Cardiac muscle cell (in vitro differentiated cells and primary cell): ENCODE measurements around the gene COX5B. TPM values are rescaled to one million over a fixed set of nuclear protein-coding genes. Genes with fewer than 3 reads are reported as not detected.
"Not testable (repeated sequence)": the region's sequence is repeated elsewhere in the genome, so short reads cannot be mapped to it uniquely, and the experiment has no call there.

Experiments
- DNase-seq, 2 donors: peaks; one replicate each; pipeline versions ENCODE4 v3.0.0 to v3.0.0-alpha.2; 2010 to 2017; ENCODE audit warnings: low read depth in 1 of 2, low spot score in 1 of 2
- H3K27ac ChIP-seq: fragments of 200-600 bp; sonication (generic); 2 replicates; pipeline ENCODE4 v1.5.1; 2016
- H3K27me3 ChIP-seq: fragments of 200-600 bp; sonication (generic); 2 replicates; pipeline ENCODE4 v1.6.0; 2016; ENCODE audit warnings: control low read depth
- H3K36me3 ChIP-seq: fragments of 200-600 bp; sonication (generic); 2 replicates; pipeline ENCODE4 v1.5.1; 2016; ENCODE audit warnings: control low read depth
- H3K4me1 ChIP-seq: fragments of 200-600 bp; sonication (generic); 2 replicates; pipeline ENCODE4 v1.8.1; 2017; ENCODE audit warnings: low read depth, mild to moderate bottlenecking, mixed run types
- H3K4me3 ChIP-seq: fragments of 200-600 bp; sonication (generic); 2 replicates; pipeline ENCODE4 v1.5.1; 2016; ENCODE audit warnings: mild to moderate bottlenecking
- H3K9me3 ChIP-seq: fragments of 200-600 bp; sonication (generic); 2 replicates; pipeline ENCODE4 v1.5.1; 2017; ENCODE audit warnings: low read depth, mild to moderate bottlenecking, control low read depth
- CTCF ChIP-seq: IDR thresholded peaks from 2 replicates; pipeline ENCODE4 v1.5.1; 2012; ENCODE audit warnings: low read depth, mild to moderate bottlenecking, low read length
- polyA plus RNA-seq: library from polyadenylated mRNA; unstranded; fragments of >200 nt; fragmentation: Nextera tagmentation; extraction: Ambion mirVana; gene quantifications from 2 replicates; pipeline ENCODE4 v1.2.1, GENCODE V29; 2016
- total RNA-seq: library from RNA; depleted of rRNA; stranded (reverse); fragments of >200 nt; gene quantifications from 2 replicates; pipeline ENCODE4 v1.2.3, GENCODE V29; 2016

COX5B gene
- total and polyA plus RNA-seq, 2 experiments from 2014 or later: 429 to 969 TPM

GRCh38 chr2:97663962-97664635, 18.2 kb downstream of the COX5B start, which contains the start of gene ACTR1B:
Gene ACTR1B, minus strand, starts transcription at chr2:97664044. Its CDS starts 154 bp downstream, at chr2:97663890.
- Histone ChIP-seq H3K9me3 (no peaks in the 10 kb centered on the region), H3K27ac (peak within 1 kb of the TSS; percentile 96), H3K27me3 (no peaks in the 10 kb centered on the region), H3K4me3 (peak within 1 kb of the TSS; percentile 70), H3K4me1 (peaks cover 8% of the 10 kb centered on the region), H3K36me3 (no peaks in the 10 kb centered on the region)
- TF ChIP-seq CTCF: peak; percentile 62
- DNase-seq: peak; percentile 99

GRCh38 chr2:97664636-97664970, 18.7 kb downstream of the COX5B start:
- no peak for TF ChIP-seq CTCF
- Histone ChIP-seq H3K27ac (peak overlapping the region; percentile 96), H3K9me3 (no peaks in the 10 kb centered on the region), H3K27me3 (no peaks in the 10 kb centered on the region), H3K4me1 (peaks cover 8% of the 10 kb centered on the region), H3K36me3 (no peaks in the 10 kb centered on the region), H3K4me3 (peak overlapping the region; percentile 70)
- DNase-seq: no peak

- H3K9me3 ChIP-seq: no peaks in the 10 kb centered on the region
- H3K36me3 ChIP-seq: no peaks in the 10 kb centered on the region
- no peak for TF ChIP-seq CTCF
- DNase-seq: no peak
- no peaks in the 10 kb centered on the region for H3K27me3 ChIP-seq
- H3K27ac ChIP-seq: no peak within 1 kb of the TSS
- H3K4me1 ChIP-seq: peaks cover under 1% of the 10 kb centered on the region
- H3K4me3 ChIP-seq: no peak within 1 kb of the TSS
Measured at GRCh38 chr2:97669448-97669847, 23.6 kb downstream of the COX5B start, which contains the start of gene C2orf92. Gene C2orf92, plus strand, starts transcription at chr2:97669713. Its CDS starts 76 bp downstream, at chr2:97669789.

GRCh38 chr2:97670471-97670870, 24.6 kb downstream of the COX5B start:
- DNase-seq: no peak
- no peak overlapping the region for H3K27ac ChIP-seq
- TF ChIP-seq CTCF: no peak
- H3K27me3 ChIP-seq: no peaks in the 10 kb centered on the region
- no peaks in the 10 kb centered on the region for H3K9me3 ChIP-seq
- H3K4me3 ChIP-seq: no peak overlapping the region
- H3K4me1 ChIP-seq: peaks cover 6% of the 10 kb centered on the region
- no peaks in the 10 kb centered on the region for H3K36me3 ChIP-seq

- Histone ChIP-seq H3K4me1 (peaks cover 6% of the 10 kb centered on the region), H3K36me3 (no peaks in the 10 kb centered on the region), H3K27me3 (no peaks in the 10 kb centered on the region), H3K27ac (no peak overlapping the region), H3K4me3 (no peak overlapping the region), H3K9me3 (no peaks in the 10 kb centered on the region)
- DNase-seq: no peak
- TF ChIP-seq CTCF: no peak
Measured at GRCh38 chr2:97671526-97671925, 25.7 kb downstream of the COX5B start.

- not testable (repeated sequence) for H3K4me3 ChIP-seq, H3K36me3 ChIP-seq, H3K9me3 ChIP-seq, DNase-seq, H3K27ac ChIP-seq, H3K27me3 ChIP-seq, H3K4me1 ChIP-seq
Measured at GRCh38 chr2:97672606-97673140, 26.8 kb downstream of the COX5B start.
